IMR-90 (cell line): ENCODE results near the gene ARHGAP8. TPM values are rescaled to one million over a fixed set of nuclear protein-coding genes. Genes with fewer than 3 reads are reported as not detected.

ENCODE experiments used
- ATAC-seq: fragments of 200-7000 bp; cut with Tn5 transposase; 2 replicates; pipeline ENCODE4 v1.9.1; 2020; ENCODE audit warnings: low read depth, mild to moderate bottlenecking, moderate library complexity
- BruUV-seq: library from RNA; stranded (reverse); fragments of 400-500 nt; replicated peaks from 2 replicates; lab custom pipeline; 2021; lab: Mats Ljungman, UMichigan
- CTCF ChIA-PET: fragments of 300-600 bp; formaldehyde crosslinking; extraction: SDS; loops from one replicate; lab custom pipeline; 2021; ENCODE audit warnings: antibody characterized with exemption; lab: Yijun Ruan, JAX
- POLR2A ChIA-PET: fragments of 300-600 bp; sonication (Branson Sonifier 250); formaldehyde crosslinking; loops from one replicate; lab custom pipeline; 2022; ENCODE audit warnings: antibody characterized with exemption; ENCODE audit not compliant: unreplicated experiment; lab: Charles Lee
- DNase-seq: peaks from one replicate; pipeline ENCODE4 v3.0.0; 2013
- H2AFZ ChIP-seq: replicated peaks from 2 replicates; pipeline ENCODE3; 2013; ENCODE audit warnings: low read length, mild to moderate bottlenecking; ENCODE audit not compliant: poor library complexity
- H2AK5ac ChIP-seq: 2 replicates; pipeline ENCODE4 v1.6.1; 2013; ENCODE audit warnings: low read depth, low read length, inconsistent platforms
- H2AK9ac ChIP-seq: replicated peaks from 2 replicates; pipeline ENCODE3; 2013; ENCODE audit warnings: mild to moderate bottlenecking, low read depth, low read length, moderate library complexity; ENCODE audit not compliant: poor library complexity
- H2BK120ac ChIP-seq: 2 replicates; pipeline ENCODE4 v1.6.1; 2013; ENCODE audit warnings: low read depth, low read length, inconsistent platforms
- H2BK15ac ChIP-seq: 3 replicates; pipeline ENCODE4 v1.6.1; 2013; ENCODE audit warnings: low read depth, low read length, inconsistent platforms
- H2BK20ac ChIP-seq: 2 replicates; pipeline ENCODE4 v1.6.1; 2013; ENCODE audit warnings: low read depth, mild to moderate bottlenecking, inconsistent platforms, low read length, moderate library complexity
- H2BK5ac ChIP-seq: 2 replicates; pipeline ENCODE4 v1.6.1; 2013; ENCODE audit warnings: mild to moderate bottlenecking, low read depth, low read length, inconsistent platforms; ENCODE audit not compliant: poor library complexity, severe bottlenecking
- H3K14ac ChIP-seq: replicated peaks from 2 replicates; pipeline ENCODE4 v1.6.1; 2013; ENCODE audit warnings: low read depth, low read length, inconsistent platforms
- H3K18ac ChIP-seq: 2 replicates; pipeline ENCODE4 v1.6.1; 2013; ENCODE audit warnings: low read depth, low read length, control low read depth
- H3K23ac ChIP-seq: 2 replicates; pipeline ENCODE4 v1.6.1; 2013; ENCODE audit warnings: low read depth, low read length, inconsistent platforms
- H3K27ac ChIP-seq: 2 replicates; pipeline ENCODE4 v1.5.1; 2013; ENCODE audit warnings: mild to moderate bottlenecking, control low read depth, low read length; ENCODE audit not compliant: insufficient read depth
- H3K27me3 ChIP-seq: 2 replicates; pipeline ENCODE4 v1.6.1; 2013; ENCODE audit warnings: low read length; ENCODE audit not compliant: control insufficient read depth, insufficient read depth
- H3K36me3 ChIP-seq: 2 replicates; pipeline ENCODE4 v1.6.1; 2013; ENCODE audit warnings: low read length, mixed read lengths; ENCODE audit not compliant: control insufficient read depth, insufficient read depth
- H3K4ac ChIP-seq: 2 replicates; pipeline ENCODE4 v1.6.1; 2013; ENCODE audit warnings: low read depth, low read length, inconsistent platforms
- H3K4me1 ChIP-seq: 2 replicates; pipeline ENCODE4 v1.6.1; 2013; ENCODE audit warnings: low read length, mixed read lengths; ENCODE audit not compliant: control insufficient read depth, insufficient read depth
- H3K4me2 ChIP-seq: 2 replicates; pipeline ENCODE4 v1.6.1; 2013; ENCODE audit warnings: low read depth, mild to moderate bottlenecking, control low read depth, low read length, moderate library complexity
- H3K4me3 ChIP-seq: 2 replicates; pipeline ENCODE4 v1.5.1; 2013; ENCODE audit warnings: low read depth, mild to moderate bottlenecking, control low read depth, low read length, moderate library complexity; ENCODE audit not compliant: insufficient read depth
- H3K56ac ChIP-seq: 2 replicates; pipeline ENCODE4 v1.6.1; 2013; ENCODE audit warnings: low read length, inconsistent platforms; ENCODE audit not compliant: insufficient read depth; ENCODE audit errors: extremely low read depth
- H3K79me1 ChIP-seq, 2 experiments: 2 replicates each; pipeline ENCODE4 v1.6.1; 2013; ENCODE audit warnings: low read length in 2 of 2, inconsistent platforms in 1 of 2, low read depth in 1 of 2
- H3K9ac ChIP-seq: 2 replicates; pipeline ENCODE4 v1.6.1; 2013; ENCODE audit warnings: low read depth, low read length, control low read depth
- H3K9me1 ChIP-seq: 2 replicates; pipeline ENCODE4 v1.6.1; 2013; ENCODE audit warnings: low read length, inconsistent platforms; ENCODE audit not compliant: insufficient read depth
- H3K9me3 ChIP-seq: 2 replicates; pipeline ENCODE4 v1.6.1; 2013; ENCODE audit warnings: low read length; ENCODE audit not compliant: control insufficient read depth, insufficient read depth
- H4K20me1 ChIP-seq: 2 replicates; pipeline ENCODE4 v1.6.1; 2013; ENCODE audit warnings: low read length, inconsistent platforms; ENCODE audit not compliant: insufficient read depth
- H4K5ac ChIP-seq: 2 replicates; pipeline ENCODE4 v1.6.1; 2013; ENCODE audit warnings: mild to moderate bottlenecking, low read depth, low read length, control low read depth
- H4K8ac ChIP-seq, 2 experiments: 2 replicates each; pipeline ENCODE4 v1.6.1; 2013; ENCODE audit warnings: low read depth in 2 of 2, low read length in 2 of 2, control low read depth in 1 of 2, inconsistent platforms in 1 of 2
- H4K91ac ChIP-seq: 2 replicates; pipeline ENCODE4 v1.6.1; 2013; ENCODE audit warnings: low read depth, low read length, inconsistent platforms; ENCODE audit not compliant: insufficient read depth
- CHD1 ChIP-seq: IDR thresholded peaks from 2 replicates; pipeline ENCODE4 v1.6.1; 2012; ENCODE audit warnings: low read depth, low read length, improper control_type of control experiment
- FOS ChIP-seq: fragments of 150-350 bp; IDR thresholded peaks from 2 replicates; pipeline ENCODE4 v1.6.1; 2016; ENCODE audit warnings: low read depth, low read length
- MXI1 ChIP-seq: IDR thresholded peaks from 2 replicates; pipeline ENCODE4 v1.6.1; 2012; ENCODE audit warnings: low read depth, mild to moderate bottlenecking, low read length, moderate library complexity, borderline replicate concordance
- NFE2L2 ChIP-seq: fragments of 150-350 bp; IDR thresholded peaks from 2 replicates; pipeline ENCODE4 v1.6.1; 2016; ENCODE audit warnings: low read depth, mild to moderate bottlenecking, low read length
- RFX5 ChIP-seq: IDR thresholded peaks from 2 replicates; pipeline ENCODE4 v1.8.0; 2012; ENCODE audit warnings: low read depth, mild to moderate bottlenecking, low read length, moderate library complexity
- WGBS, 2 experiments: methylation state at CpG; one replicate each; pipeline versions ENCODE4 v1.1.5 to v1.1.7; 2013; ENCODE audit warnings: missing lambda C conversion rate in 2 of 2; ENCODE audit not compliant: insufficient read length in 1 of 2; ENCODE audit errors: extremely low coverage in 2 of 2; 5-methylcytosine and 5-hydroxymethylcytosine counted together
- dilution Hi-C: fragments of 300-500 bp; cut with HindIII; formaldehyde crosslinking; loops from one replicate; pipeline ENCODE4 v1.14.3; 2018; ENCODE audit warnings: low sequenced_read_pairs; ENCODE audit not compliant: unreplicated experiment
- in situ Hi-C: fragments of 300-500 bp; cut with MboI; formaldehyde crosslinking; loops from 3 replicates; pipeline ENCODE4 v1.14.3; 2019; ENCODE audit warnings: low sequenced_read_pairs, inconsistent platforms, mixed read lengths
- intact Hi-C: fragments of 100-400 bp; cut with micrococcal nuclease; formaldehyde crosslinking; loops from 2 replicates; pipeline ENCODE4 v1.10.0; 2022
- polyA plus RNA-seq, 3 experiments: library from polyadenylated mRNA; depleted of rRNA; stranded (reverse); fragments of >200 nt; gene quantifications; 2 replicates each; pipeline ENCODE4 v1.2.3, GENCODE V29; 2012; ENCODE audit warnings: low replicate concordance in 1 of 3
- total RNA-seq: library from RNA; depleted of rRNA; stranded (reverse); fragments of >200 nt; gene quantifications from 2 replicates; pipeline ENCODE4 v1.2.3, GENCODE V29; 2012
- TF ChIP-seq, protein P1 (sequence below): fragments of 150-350 bp; IDR thresholded peaks from 2 replicates; pipeline ENCODE4 v1.6.1; 2017; ENCODE audit warnings: mild to moderate bottlenecking, antibody characterized with exemption, low read length, low read depth

Gene ARHGAP8
- total and polyA plus RNA-seq, 2 of the 4 experiments (the other 2 are of a cell fraction): 0.18 to 0.21 TPM

DNA sequence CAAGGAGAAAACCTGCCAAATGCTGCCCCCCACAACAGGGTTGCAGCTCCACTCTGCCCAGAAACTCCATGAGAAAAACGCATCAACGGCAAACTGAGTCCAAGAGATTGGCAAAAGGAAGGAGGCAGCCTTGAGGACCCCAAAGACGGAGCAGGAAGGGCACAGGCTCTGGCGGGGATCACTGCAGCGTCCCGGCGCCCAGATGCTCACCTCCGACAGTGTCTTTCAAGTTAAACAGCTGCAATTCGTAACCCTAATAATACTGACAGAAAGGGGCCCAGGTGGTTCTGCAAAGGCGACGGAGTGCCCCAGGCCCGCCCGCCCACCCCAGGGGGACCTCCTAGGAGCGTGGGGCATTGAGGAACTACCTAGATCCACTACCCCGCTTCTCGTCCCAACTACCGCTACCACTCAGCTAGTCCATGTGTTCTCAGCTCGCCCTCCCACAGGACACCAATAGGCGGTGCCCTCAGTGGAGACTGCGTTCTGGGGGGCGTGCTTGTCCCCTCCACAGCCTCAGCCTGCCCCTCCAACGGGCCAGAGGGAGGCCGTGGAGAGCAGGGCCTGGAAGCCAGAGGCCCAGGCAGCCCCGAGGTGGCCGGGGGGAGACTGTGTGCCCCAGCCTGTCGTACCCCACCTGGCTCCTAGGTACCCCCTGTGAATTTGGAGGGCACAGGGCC is 130.0 kb downstream of the ARHGAP8 start:
- Histone ChIP-seq H4K5ac (no peak overlapping the region), H2AFZ (no peak overlapping the region), H2AK5ac (no peak overlapping the region), H3K36me3 (no peaks in the 10 kb centered on the region), H3K14ac (no peak overlapping the region), H3K9me1 (no peaks in the 10 kb centered on the region), H2BK15ac (no peak overlapping the region), H3K9ac (no peak overlapping the region), H3K56ac (no peak overlapping the region), H2BK20ac (no peak overlapping the region), H4K91ac (no peak overlapping the region), H2BK120ac (no peak overlapping the region), H3K4me1 (no peaks in the 10 kb centered on the region), H3K27me3 (no peaks in the 10 kb centered on the region; the same call in 1 of the 2 replicates), H3K23ac (no peak overlapping the region), H4K20me1 (no peaks in the 10 kb centered on the region), H3K79me1 (no peaks in the 10 kb centered on the region), H4K8ac (no peak overlapping the region), H3K18ac (no peak overlapping the region), H3K9me3 (0 out of 2 replicates have a peak, but pooled peaks cover 2% of the 10 kb centered on the region), H3K27ac (no peak overlapping the region), H3K4me2 (no peak overlapping the region), H2AK9ac (no peak overlapping the region), H3K4me3 (no peak overlapping the region), H3K4ac (no peak overlapping the region), H2BK5ac (no peak overlapping the region)
- CTCF ChIA-PET: no interaction called here
- dilution Hi-C loops (no loop called here), intact Hi-C loops (no loop called here), in situ Hi-C loops (loop anchor here (10.0 kb wide), 1 partner anchor 58 kb away; no protein-coding TSS in a partner anchor)
- DNase-seq (no peak), ATAC-seq (no peak)
- no peak for TF ChIP-seq FOS
- TF ChIP-seq, protein P1, sequence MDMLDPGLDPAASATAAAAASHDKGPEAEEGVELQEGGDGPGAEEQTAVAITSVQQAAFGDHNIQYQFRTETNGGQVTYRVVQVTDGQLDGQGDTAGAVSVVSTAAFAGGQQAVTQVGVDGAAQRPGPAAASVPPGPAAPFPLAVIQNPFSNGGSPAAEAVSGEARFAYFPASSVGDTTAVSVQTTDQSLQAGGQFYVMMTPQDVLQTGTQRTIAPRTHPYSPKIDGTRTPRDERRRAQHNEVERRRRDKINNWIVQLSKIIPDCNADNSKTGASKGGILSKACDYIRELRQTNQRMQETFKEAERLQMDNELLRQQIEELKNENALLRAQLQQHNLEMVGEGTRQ: no peak
- TF ChIP-seq RFX5: no peak
- TF ChIP-seq CHD1: no peak
- no peak for TF ChIP-seq MXI1
- TF ChIP-seq NFE2L2: no peak
- 78% methylated on average over 3 of the region's 26 CpGs; no CpG with 5 or more reads in 1 of the 2 experiments for WGBS, 2 experiments
- POLR2A ChIA-PET: no interaction called here
- no TSS peak for BruUV-seq
